ENCODE results near the gene FFAR2. TPM values are rescaled to one million over a fixed set of nuclear protein-coding genes. Genes with fewer than 3 reads are reported as not detected.

The FFAR2 gene
- total RNA-seq, 1 experiment from 2014 or later, result not detected

DNA sequence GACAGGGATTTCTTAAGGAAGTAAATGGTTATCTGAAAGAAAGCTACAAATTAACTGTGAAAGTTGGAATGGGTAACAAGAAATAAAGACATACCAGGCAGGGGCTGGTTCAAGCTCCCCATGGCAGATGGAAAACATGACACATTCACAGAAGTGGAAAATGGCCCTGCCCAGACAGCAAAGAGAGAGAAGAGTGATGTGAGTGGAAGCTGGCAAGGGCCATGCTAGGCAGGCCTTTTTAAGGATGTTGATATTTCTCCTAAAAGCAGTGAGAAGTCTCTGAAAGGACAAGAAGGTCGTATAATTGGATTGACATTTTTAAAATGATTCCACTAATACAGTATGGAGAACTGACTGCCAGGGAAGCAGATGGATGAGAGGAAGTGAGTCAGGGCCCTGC lies 3.3 kb upstream of the FFAR2 start:
- H2AK5ac ChIP-seq (ENCODE audit: insufficient read length, low read length), result no peak overlapping the region
- H2BK20ac ChIP-seq (ENCODE audit: low read depth, low read length, poor library complexity, severe bottlenecking), result no peak overlapping the region
- H3K4me3 Mint-ChIP-seq, result no peak overlapping the region
- DNase-seq, result no peak
- no peak overlapping the region for H4K5ac ChIP-seq (ENCODE audit: insufficient read length, low read depth, low read length)
- H2BK12ac ChIP-seq (ENCODE audit: insufficient read length, low read depth, low read length), result no peak overlapping the region
- H3K9me3 Mint-ChIP-seq, result no peaks in the 10 kb centered on the region
- no peak overlapping the region for H2AFZ ChIP-seq (ENCODE audit: low read length)
- H3K4me1 Mint-ChIP-seq, result peaks cover 20 to 21% of the 10 kb centered on the region in 2 experiments
- no peak overlapping the region for H3K4ac ChIP-seq (ENCODE audit: low read depth, low read length)
- no peaks in the 10 kb centered on the region for H3K23me2 ChIP-seq (ENCODE audit: insufficient read length, low read depth, low read length, poor library complexity, severe bottlenecking)
- no peak overlapping the region for H3K9ac ChIP-seq (ENCODE audit: extremely low read depth, insufficient read length, low read length)
- no peak overlapping the region for H2BK120ac ChIP-seq (ENCODE audit: low read depth, low read length, poor library complexity, severe bottlenecking)
- peaks cover 2% of the 10 kb centered on the region for H4K20me1 ChIP-seq (ENCODE audit: control insufficient read depth, insufficient read depth, insufficient read length)
- H3K18ac ChIP-seq (ENCODE audit: insufficient read length, low read depth, low read length), result no peak overlapping the region
- H3K27ac ChIP-seq (ENCODE audit: insufficient read length, low read depth, low read length), result no peak overlapping the region
- H4K8ac ChIP-seq (replicated peaks; ENCODE audit: insufficient read length, low read depth, low read length), result no peak overlapping the region
- peaks cover 31% of the 10 kb centered on the region for H3K27me3 Mint-ChIP-seq (ENCODE audit: low read depth)
- H3K27me3 ChIP-seq (ENCODE audit: insufficient read depth, low read length), result no peaks in the 10 kb centered on the region
- no peak overlapping the region for H4K91ac ChIP-seq (ENCODE audit: insufficient read length, low read depth, low read length)
- H3K27ac Mint-ChIP-seq, result no peak overlapping the region
- no peaks in the 10 kb centered on the region for H3K9me3 ChIP-seq (ENCODE audit: control insufficient read depth, low read depth, low read length)
- no peak overlapping the region for H2BK5ac ChIP-seq (ENCODE audit: insufficient read length, low read length)
- H3K4me1 ChIP-seq (ENCODE audit: insufficient read depth, low read length), result no peaks in the 10 kb centered on the region
- TF ChIP-seq, protein P1, sequence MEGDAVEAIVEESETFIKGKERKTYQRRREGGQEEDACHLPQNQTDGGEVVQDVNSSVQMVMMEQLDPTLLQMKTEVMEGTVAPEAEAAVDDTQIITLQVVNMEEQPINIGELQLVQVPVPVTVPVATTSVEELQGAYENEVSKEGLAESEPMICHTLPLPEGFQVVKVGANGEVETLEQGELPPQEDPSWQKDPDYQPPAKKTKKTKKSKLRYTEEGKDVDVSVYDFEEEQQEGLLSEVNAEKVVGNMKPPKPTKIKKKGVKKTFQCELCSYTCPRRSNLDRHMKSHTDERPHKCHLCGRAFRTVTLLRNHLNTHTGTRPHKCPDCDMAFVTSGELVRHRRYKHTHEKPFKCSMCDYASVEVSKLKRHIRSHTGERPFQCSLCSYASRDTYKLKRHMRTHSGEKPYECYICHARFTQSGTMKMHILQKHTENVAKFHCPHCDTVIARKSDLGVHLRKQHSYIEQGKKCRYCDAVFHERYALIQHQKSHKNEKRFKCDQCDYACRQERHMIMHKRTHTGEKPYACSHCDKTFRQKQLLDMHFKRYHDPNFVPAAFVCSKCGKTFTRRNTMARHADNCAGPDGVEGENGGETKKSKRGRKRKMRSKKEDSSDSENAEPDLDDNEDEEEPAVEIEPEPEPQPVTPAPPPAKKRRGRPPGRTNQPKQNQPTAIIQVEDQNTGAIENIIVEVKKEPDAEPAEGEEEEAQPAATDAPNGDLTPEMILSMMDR (conservative IDR thresholded peaks at IDR 0.05), result no peak
- no peaks in the 10 kb centered on the region for H3K36me3 Mint-ChIP-seq (ENCODE audit: insufficient read depth in 1 of 3, low read depth in 3 of 3)
- no peak overlapping the region for H3K23ac ChIP-seq (ENCODE audit: insufficient read length, low read depth, low read length)
- no peak overlapping the region for H3K4me2 ChIP-seq (ENCODE audit: insufficient read depth, insufficient read length, low read length)
- H3K79me1 ChIP-seq (ENCODE audit: insufficient read depth, low read depth, low read length, poor library complexity, severe bottlenecking), result no peaks in the 10 kb centered on the region
- H3K56ac ChIP-seq (ENCODE audit: insufficient read length, low read depth, low read length), result no peak overlapping the region
- H3T11ph ChIP-seq (ENCODE audit: low read length), result no peak overlapping the region
- no peaks in the 10 kb centered on the region for H3K79me2 ChIP-seq (ENCODE audit: insufficient read depth, low read length)
- H3K14ac ChIP-seq (ENCODE audit: insufficient read depth, low read length), result no peak overlapping the region
- no peak overlapping the region for H2BK15ac ChIP-seq (ENCODE audit: low read depth, low read length)
- WGBS (ENCODE audit: extremely low coverage, insufficient read length, low lambda C conversion rate), result no CpG with 5 or more reads among the region's 1 CpG

All from H9 (cell line).